Peyer's patch (tissue), 4 donors: ENCODE measurements around the gene PLA2G4A.

Experiments
- POLR2A ChIP-seq, 2 donors: fragments of 450-650 bp; IDR thresholded peaks; one replicate each; pipeline ENCODE4 v1.5.1; 2017; ENCODE audit warnings: antibody characterized with exemption in 2 of 2, mild to moderate bottlenecking in 2 of 2, moderate library complexity in 2 of 2
- TF ChIP-seq, protein P1 (sequence below), 6 experiments: fragments of 450-650 bp in 4 of 6; fragments of 200-600 bp in 2 of 6; sonication (generic) in 1 of 6; IDR thresholded peaks; one replicate each; pipeline ENCODE4 v1.5.1; 2017 to 2019; ENCODE audit warnings: antibody characterized with exemption in 6 of 6, mild to moderate bottlenecking in 3 of 6, moderate library complexity in 1 of 6

- no peak for TF ChIP-seq POLR2A (IDR thresholded peaks at IDR 0.05)
- TF ChIP-seq, protein P1, sequence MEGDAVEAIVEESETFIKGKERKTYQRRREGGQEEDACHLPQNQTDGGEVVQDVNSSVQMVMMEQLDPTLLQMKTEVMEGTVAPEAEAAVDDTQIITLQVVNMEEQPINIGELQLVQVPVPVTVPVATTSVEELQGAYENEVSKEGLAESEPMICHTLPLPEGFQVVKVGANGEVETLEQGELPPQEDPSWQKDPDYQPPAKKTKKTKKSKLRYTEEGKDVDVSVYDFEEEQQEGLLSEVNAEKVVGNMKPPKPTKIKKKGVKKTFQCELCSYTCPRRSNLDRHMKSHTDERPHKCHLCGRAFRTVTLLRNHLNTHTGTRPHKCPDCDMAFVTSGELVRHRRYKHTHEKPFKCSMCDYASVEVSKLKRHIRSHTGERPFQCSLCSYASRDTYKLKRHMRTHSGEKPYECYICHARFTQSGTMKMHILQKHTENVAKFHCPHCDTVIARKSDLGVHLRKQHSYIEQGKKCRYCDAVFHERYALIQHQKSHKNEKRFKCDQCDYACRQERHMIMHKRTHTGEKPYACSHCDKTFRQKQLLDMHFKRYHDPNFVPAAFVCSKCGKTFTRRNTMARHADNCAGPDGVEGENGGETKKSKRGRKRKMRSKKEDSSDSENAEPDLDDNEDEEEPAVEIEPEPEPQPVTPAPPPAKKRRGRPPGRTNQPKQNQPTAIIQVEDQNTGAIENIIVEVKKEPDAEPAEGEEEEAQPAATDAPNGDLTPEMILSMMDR (IDR thresholded peaks at IDR 0.05) = no peak
Measured at GRCh38 chr1:186882372-186883134, 53.8 kb downstream of the PLA2G4A start.
